Measurements from ENCODE around the gene DACH1.
A peak's percentile ranks its signal among the peaks of the same experiment; 100 is the strongest.

The DACH1 gene

DNA sequence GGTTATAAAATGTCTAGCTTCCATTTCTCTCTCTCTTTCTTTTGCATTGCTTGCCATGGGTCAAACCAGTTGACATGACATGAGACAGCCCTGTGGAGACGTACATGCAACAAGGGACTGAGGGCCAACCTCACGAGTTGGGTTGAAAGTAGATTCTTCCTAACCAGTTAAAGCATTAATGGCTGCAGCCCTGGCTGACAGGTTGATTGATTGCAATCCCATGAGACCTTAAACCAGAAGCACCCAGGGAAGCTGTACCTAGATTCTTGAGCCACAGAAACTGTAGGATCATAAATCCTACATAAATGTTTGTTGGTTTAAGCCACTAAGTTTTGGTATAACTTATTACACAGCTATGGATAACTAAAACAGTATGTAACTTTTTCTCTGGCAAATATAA lies 373.8 kb downstream of the DACH1 start:
- peaks cover 0 to 2% of the 10 kb centered on the region in 2 experiments; a peak in 1 of 3 replicates for H3K36me3 ChIP-seq (ENCODE audit: control insufficient read depth in 2 of 2, insufficient read depth in 1 of 2, low read length in 2 of 2)
- TF ChIP-seq ZNF23 (tag by site-specific recombination; IDR thresholded peaks at IDR 0.05; ENCODE audit: borderline replicate concordance) (no peak), ZNF335 (tag by site-specific recombination; conservative IDR thresholded peaks at IDR 0.05) (no peak), ZNF747 (tag by site-specific recombination; IDR thresholded peaks at IDR 0.05) (no peak)
- TF ChIP-seq, protein P1, sequence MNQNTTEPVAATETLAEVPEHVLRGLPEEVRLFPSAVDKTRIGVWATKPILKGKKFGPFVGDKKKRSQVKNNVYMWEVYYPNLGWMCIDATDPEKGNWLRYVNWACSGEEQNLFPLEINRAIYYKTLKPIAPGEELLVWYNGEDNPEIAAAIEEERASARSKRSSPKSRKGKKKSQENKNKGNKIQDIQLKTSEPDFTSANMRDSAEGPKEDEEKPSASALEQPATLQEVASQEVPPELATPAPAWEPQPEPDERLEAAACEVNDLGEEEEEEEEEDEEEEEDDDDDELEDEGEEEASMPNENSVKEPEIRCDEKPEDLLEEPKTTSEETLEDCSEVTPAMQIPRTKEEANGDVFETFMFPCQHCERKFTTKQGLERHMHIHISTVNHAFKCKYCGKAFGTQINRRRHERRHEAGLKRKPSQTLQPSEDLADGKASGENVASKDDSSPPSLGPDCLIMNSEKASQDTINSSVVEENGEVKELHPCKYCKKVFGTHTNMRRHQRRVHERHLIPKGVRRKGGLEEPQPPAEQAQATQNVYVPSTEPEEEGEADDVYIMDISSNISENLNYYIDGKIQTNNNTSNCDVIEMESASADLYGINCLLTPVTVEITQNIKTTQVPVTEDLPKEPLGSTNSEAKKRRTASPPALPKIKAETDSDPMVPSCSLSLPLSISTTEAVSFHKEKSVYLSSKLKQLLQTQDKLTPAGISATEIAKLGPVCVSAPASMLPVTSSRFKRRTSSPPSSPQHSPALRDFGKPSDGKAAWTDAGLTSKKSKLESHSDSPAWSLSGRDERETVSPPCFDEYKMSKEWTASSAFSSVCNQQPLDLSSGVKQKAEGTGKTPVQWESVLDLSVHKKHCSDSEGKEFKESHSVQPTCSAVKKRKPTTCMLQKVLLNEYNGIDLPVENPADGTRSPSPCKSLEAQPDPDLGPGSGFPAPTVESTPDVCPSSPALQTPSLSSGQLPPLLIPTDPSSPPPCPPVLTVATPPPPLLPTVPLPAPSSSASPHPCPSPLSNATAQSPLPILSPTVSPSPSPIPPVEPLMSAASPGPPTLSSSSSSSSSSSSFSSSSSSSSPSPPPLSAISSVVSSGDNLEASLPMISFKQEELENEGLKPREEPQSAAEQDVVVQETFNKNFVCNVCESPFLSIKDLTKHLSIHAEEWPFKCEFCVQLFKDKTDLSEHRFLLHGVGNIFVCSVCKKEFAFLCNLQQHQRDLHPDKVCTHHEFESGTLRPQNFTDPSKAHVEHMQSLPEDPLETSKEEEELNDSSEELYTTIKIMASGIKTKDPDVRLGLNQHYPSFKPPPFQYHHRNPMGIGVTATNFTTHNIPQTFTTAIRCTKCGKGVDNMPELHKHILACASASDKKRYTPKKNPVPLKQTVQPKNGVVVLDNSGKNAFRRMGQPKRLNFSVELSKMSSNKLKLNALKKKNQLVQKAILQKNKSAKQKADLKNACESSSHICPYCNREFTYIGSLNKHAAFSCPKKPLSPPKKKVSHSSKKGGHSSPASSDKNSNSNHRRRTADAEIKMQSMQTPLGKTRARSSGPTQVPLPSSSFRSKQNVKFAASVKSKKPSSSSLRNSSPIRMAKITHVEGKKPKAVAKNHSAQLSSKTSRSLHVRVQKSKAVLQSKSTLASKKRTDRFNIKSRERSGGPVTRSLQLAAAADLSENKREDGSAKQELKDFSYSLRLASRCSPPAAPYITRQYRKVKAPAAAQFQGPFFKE (tag by site-specific recombination; IDR thresholded peaks at IDR 0.05; ENCODE audit: borderline replicate concordance): no peak
- H3K4me1 ChIP-seq (ENCODE audit: control insufficient read depth, insufficient read depth, low read length): no peaks in the 10 kb centered on the region
- no peak overlapping the region for H3K27ac ChIP-seq (ENCODE audit: extremely low read depth, low read depth, low read length)
- CTCF ChIA-PET: interaction anchor here (0.6 kb wide), 1 partner anchor 62 kb away, joined by 8 read pairs; no protein-coding TSS in a partner anchor
- H3K4me3 ChIP-seq (ENCODE audit: low read depth, low read length): no peak overlapping the region
- POLR2A ChIA-PET: no interaction called here
- H3K9me3 ChIP-seq (ENCODE audit: control insufficient read depth, insufficient read depth, low read depth, low read length): no peaks in the 10 kb centered on the region

DNA sequence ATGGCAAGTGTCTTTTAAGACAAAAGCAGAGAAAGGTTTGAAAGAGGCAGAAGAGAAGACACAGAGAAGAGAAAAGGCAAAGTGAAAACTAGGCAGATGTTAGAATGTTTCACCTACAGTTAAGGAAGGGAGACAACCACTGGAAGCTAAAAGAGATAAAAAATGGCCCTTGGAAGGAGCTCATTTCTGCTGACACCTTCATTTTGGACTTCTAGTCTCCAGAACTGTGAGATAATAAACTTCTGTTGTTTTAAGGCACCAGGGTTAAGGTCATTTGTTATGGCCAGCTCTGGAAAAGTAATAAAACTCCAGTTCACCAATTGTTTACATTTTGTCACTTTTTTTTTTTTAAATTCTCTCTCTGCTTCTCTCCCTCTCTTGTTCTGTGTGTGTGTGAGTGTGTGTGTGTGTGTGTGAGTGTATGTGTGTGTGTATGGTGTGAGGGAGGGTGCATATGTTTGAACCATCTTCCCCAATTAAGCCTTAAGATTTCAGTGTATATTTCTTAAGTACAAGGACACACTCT lies 374.6 kb downstream of the DACH1 start:
- H3K9me3 ChIP-seq (ENCODE audit: control insufficient read depth, insufficient read depth, low read depth, low read length): no peaks in the 10 kb centered on the region
- TF ChIP-seq SETDB1 (IDR thresholded peaks at IDR 0.05; ENCODE audit: insufficient read length, low read length) (peak; percentile 66), ZNF146 (tag by site-specific recombination; IDR thresholded peaks at IDR 0.05) (no peak), TRIM28 (IDR thresholded peaks at IDR 0.05; ENCODE audit: borderline replicate concordance, low read length) (peak; percentile 64; the same call in 1 of the 2 replicates)
- peaks cover 0 to 3% of the 10 kb centered on the region in 2 experiments; a peak in 1 of 3 replicates for H3K36me3 ChIP-seq (ENCODE audit: control insufficient read depth in 2 of 2, insufficient read depth in 1 of 2, low read length in 2 of 2)
- CTCF ChIA-PET: no interaction called here
- H3K27ac ChIP-seq (ENCODE audit: extremely low read depth, low read depth, low read length): no peak overlapping the region
- H3K4me3 ChIP-seq (ENCODE audit: low read depth, low read length): no peak overlapping the region
- no peaks in the 10 kb centered on the region for H3K4me1 ChIP-seq (ENCODE audit: control insufficient read depth, insufficient read depth, low read length)
- POLR2A ChIA-PET: no interaction called here

DNA sequence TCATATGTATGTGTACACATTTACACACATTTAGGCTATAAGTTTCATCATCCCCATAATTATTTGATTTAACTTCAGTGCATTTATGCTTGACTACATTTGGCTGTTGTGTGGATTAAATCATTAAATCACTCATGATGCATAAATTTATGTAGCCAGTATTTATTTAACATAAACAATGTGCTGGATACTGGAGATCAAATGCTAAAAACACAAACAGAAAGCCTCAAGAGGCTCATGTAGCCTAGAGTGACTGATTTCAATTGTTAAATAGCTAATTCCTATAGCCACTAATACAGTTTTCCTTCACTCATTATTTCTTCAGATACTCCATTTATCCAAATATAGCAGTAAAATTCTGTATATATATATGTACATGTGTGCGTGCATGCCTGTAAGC lies 376.0 kb downstream of the DACH1 start:
- H3K9me3 ChIP-seq (ENCODE audit: control insufficient read depth, insufficient read depth, low read depth, low read length): no peaks in the 10 kb centered on the region
- ChIA-PET POLR2A (no interaction called here), CTCF (interaction anchor here (0.6 kb wide), 1 partner anchor 90 kb away, joined by 5 read pairs; no protein-coding TSS in a partner anchor)

DNA sequence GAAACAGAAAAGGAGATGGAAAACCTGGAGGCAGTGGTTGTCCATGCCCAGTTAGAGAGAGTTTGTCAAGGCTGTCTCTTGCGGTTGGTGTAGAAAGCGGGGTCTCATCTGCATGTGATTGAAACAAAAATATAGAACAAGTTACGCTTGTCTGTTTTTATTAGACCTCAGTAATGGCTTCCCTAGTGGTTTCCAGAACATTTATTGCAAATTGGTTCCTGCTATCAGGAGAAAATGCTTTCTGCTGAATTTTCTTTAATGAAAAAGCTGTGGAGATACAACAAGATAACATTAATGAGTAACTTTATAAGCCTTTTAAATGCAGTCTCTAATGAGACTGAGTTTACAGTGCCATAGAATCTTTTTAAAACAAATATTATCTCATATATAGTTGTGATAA lies 378.0 kb downstream of the DACH1 start:
- H3K4me3 ChIP-seq (ENCODE audit: low read depth, low read length): no peak overlapping the region
- H3K36me3 ChIP-seq (ENCODE audit: control insufficient read depth in 2 of 2, insufficient read depth in 1 of 2, low read length in 2 of 2): peaks cover 0 to 6% of the 10 kb centered on the region in 2 experiments; a peak in 2 of 3 replicates
- no peaks in the 10 kb centered on the region for H3K9me3 ChIP-seq (ENCODE audit: control insufficient read depth, insufficient read depth, low read depth, low read length)
- H3K4me1 ChIP-seq (ENCODE audit: control insufficient read depth, insufficient read depth, low read length): no peaks in the 10 kb centered on the region
- CTCF ChIA-PET: no interaction called here
- POLR2A ChIA-PET: no interaction called here
- H3K27ac ChIP-seq (ENCODE audit: extremely low read depth, low read depth, low read length): no peak overlapping the region
- TF ChIP-seq MYNN (tag by site-specific recombination; IDR thresholded peaks at IDR 0.05; ENCODE audit: borderline replicate concordance) (no peak), ZNF335 (tag by site-specific recombination; conservative IDR thresholded peaks at IDR 0.05) (no peak), ZNF138 (tag by site-specific recombination; IDR thresholded peaks at IDR 0.05; ENCODE audit: borderline replicate concordance) (no peak), ZNF747 (tag by site-specific recombination; IDR thresholded peaks at IDR 0.05) (no peak), ZNF48 (tag by site-specific recombination; IDR thresholded peaks at IDR 0.05) (no peak), ZNF157 (tag by site-specific recombination; IDR thresholded peaks at IDR 0.05) (no peak)
- TF ChIP-seq, protein P2, sequence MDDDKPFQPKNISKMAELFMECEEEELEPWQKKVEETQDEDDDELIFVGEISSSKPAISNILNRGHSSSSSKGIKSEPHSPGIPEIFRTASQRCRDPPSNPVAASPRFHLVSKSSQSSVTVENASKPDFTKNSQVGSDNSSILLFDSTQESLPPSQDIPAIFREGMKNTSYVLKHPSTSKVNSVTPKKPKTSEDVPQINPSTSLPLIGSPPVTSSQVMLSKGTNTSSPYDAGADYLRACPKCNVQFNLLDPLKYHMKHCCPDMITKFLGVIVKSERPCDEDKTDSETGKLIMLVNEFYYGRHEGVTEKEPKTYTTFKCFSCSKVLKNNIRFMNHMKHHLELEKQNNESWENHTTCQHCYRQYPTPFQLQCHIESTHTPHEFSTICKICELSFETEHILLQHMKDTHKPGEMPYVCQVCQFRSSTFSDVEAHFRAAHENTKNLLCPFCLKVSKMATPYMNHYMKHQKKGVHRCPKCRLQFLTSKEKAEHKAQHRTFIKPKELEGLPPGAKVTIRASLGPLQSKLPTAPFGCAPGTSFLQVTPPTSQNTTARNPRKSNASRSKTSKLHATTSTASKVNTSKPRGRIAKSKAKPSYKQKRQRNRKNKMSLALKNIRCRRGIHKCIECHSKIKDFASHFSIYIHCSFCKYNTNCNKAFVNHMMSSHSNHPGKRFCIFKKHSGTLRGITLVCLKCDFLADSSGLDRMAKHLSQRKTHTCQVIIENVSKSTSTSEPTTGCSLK (tag by site-specific recombination; IDR thresholded peaks at IDR 0.05): no peak
- TF ChIP-seq, protein P3, sequence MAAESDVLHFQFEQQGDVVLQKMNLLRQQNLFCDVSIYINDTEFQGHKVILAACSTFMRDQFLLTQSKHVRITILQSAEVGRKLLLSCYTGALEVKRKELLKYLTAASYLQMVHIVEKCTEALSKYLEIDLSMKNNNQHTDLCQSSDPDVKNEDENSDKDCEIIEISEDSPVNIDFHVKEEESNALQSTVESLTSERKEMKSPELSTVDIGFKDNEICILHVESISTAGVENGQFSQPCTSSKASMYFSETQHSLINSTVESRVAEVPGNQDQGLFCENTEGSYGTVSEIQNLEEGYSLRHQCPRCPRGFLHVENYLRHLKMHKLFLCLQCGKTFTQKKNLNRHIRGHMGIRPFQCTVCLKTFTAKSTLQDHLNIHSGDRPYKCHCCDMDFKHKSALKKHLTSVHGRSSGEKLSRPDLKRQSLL (tag by site-specific recombination; IDR thresholded peaks at IDR 0.05): no peak

More for the DNA sequence above, 376.0 kb downstream of the DACH1 start:
- no peak overlapping the region for H3K27ac ChIP-seq (ENCODE audit: extremely low read depth, low read depth, low read length)
- TF ChIP-seq ZNF18 (tag by site-specific recombination; IDR thresholded peaks at IDR 0.05): no peak
- H3K36me3 ChIP-seq (ENCODE audit: control insufficient read depth in 2 of 2, insufficient read depth in 1 of 2, low read length in 2 of 2): peaks cover 0 to 6% of the 10 kb centered on the region in 2 experiments; a peak in 1 of 3 replicates
- no peaks in the 10 kb centered on the region for H3K4me1 ChIP-seq (ENCODE audit: control insufficient read depth, insufficient read depth, low read length)
- H3K4me3 ChIP-seq (ENCODE audit: low read depth, low read length): no peak overlapping the region
